ENCODE data around the gene EPB42. TPM values are rescaled to one million over a fixed set of nuclear protein-coding genes. Genes with fewer than 3 reads are reported as not detected.

EPB42 gene
- total and polyA plus RNA-seq, 12 donors = 0.03 to 0.26 (median 0.15) TPM; not detected in 5

DNA sequence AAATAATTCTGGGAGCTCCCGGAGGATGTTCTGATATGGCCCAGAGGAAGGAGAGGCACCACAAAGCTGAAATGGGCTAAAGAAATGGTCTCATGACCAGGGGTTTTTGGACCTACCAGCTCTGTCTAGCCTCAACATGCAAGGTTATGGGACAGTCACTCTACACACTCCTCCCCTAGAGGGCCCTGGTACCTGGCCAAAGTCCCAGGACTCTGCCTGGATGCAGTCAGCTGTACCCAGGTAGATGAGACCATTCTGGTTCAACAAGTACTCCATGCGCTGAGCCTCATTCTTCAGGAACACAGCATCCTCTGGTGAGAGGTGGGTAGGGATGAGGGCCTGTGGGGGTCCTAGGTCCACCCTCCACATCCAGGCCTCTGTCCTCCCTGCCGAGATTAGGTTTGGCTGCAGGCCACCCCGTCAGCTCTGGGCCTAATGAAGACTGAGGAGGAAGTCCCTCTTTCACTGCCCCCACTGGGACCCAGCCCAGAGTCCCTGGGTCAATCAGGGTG is 9.5 kb downstream of the EPB42 start:
- peaks cover 0 to 26% (median 7%) of the 10 kb centered on the region in 7 donors for H3K27me3 ChIP-seq
- ATAC-seq (no peak), DNase-seq (no peak)
- H3K27ac ChIP-seq = no peak overlapping the region
- WGBS, 2 donors = 76 to 80% methylated on average over 4 of the region's 4 CpGs
- H3K9me3 ChIP-seq = no peaks in the 10 kb centered on the region
- no peak overlapping the region for H3K4me3 ChIP-seq
- no peaks in the 10 kb centered on the region for H3K36me3 ChIP-seq
- intact Hi-C loops (cut with DNase I) = no loop called here
- TF ChIP-seq, protein P1, sequence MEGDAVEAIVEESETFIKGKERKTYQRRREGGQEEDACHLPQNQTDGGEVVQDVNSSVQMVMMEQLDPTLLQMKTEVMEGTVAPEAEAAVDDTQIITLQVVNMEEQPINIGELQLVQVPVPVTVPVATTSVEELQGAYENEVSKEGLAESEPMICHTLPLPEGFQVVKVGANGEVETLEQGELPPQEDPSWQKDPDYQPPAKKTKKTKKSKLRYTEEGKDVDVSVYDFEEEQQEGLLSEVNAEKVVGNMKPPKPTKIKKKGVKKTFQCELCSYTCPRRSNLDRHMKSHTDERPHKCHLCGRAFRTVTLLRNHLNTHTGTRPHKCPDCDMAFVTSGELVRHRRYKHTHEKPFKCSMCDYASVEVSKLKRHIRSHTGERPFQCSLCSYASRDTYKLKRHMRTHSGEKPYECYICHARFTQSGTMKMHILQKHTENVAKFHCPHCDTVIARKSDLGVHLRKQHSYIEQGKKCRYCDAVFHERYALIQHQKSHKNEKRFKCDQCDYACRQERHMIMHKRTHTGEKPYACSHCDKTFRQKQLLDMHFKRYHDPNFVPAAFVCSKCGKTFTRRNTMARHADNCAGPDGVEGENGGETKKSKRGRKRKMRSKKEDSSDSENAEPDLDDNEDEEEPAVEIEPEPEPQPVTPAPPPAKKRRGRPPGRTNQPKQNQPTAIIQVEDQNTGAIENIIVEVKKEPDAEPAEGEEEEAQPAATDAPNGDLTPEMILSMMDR (IDR thresholded peaks at IDR 0.05) = no peak
- peaks cover 0 to 10% (median 0%) of the 10 kb centered on the region in 9 donors for H3K4me1 ChIP-seq

DNA sequence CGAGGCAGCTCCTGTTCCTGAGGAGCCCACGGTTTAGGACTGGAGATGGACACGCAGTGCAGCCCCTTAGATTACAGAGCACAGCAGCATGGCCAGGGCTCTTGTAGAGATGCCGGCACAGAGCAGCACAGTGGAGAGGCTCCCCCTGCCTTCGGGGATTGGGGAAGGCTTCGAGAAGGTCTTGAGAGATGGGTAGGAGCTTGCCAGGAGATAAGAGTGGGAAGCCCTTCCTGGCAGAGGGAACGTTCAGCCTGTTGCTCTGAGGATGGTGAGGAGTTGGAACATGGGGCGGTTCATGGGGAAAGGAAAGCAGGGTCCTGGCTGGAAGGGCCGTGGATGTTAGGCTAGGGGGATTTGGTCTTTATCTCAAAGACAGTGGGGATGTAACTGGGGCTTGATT is 10.0 kb downstream of the EPB42 start:
- Histone ChIP-seq H3K4me1 (peaks cover 0 to 10% (median 0%) of the 10 kb centered on the region in 9 donors), H3K9me3 (no peaks in the 10 kb centered on the region), H3K27ac (no peak overlapping the region), H3K27me3 (peaks cover 0 to 26% (median 7%) of the 10 kb centered on the region in 7 donors), H3K36me3 (no peaks in the 10 kb centered on the region), H3K4me3 (no peak overlapping the region)
- 75 to 77% methylated on average over 9 of the region's 9 CpGs for WGBS, 2 donors
- TF ChIP-seq, protein P1 (IDR thresholded peaks at IDR 0.05) = no peak
- no peak for DNase-seq
- no peak for ATAC-seq
- intact Hi-C loops (cut with DNase I) = no loop called here

DNA sequence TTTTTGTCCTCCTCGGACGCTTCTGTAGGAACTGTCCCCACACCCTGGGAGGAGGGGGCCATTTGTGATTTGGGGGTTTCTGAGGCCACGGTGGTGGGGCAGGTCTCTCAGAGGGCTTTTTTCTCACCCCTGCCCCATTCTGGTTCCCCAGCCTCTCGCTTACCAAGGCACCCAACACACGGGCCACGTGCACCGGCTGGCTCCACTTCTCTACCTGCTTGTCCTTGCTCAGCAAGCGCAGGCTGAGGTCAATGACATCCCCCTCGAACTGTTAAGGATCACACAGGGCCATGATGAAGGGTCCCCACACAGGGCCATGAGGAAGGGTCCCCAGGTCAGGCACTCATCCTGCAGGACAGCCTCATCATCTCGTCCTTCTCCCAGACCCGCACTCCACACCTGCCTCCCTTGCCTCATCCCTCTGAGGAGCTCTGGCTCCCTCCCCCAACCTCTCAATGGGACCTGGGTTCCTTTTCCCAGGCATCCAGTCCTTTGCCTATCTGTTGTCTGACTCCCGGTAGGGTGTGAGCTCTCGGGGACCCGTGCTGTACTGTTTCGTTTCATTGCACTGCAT is 10.6 kb downstream of the EPB42 start:
- ATAC-seq = no peak
- 87 to 91% methylated on average over 15 of the region's 15 CpGs for WGBS, 2 donors

DNA sequence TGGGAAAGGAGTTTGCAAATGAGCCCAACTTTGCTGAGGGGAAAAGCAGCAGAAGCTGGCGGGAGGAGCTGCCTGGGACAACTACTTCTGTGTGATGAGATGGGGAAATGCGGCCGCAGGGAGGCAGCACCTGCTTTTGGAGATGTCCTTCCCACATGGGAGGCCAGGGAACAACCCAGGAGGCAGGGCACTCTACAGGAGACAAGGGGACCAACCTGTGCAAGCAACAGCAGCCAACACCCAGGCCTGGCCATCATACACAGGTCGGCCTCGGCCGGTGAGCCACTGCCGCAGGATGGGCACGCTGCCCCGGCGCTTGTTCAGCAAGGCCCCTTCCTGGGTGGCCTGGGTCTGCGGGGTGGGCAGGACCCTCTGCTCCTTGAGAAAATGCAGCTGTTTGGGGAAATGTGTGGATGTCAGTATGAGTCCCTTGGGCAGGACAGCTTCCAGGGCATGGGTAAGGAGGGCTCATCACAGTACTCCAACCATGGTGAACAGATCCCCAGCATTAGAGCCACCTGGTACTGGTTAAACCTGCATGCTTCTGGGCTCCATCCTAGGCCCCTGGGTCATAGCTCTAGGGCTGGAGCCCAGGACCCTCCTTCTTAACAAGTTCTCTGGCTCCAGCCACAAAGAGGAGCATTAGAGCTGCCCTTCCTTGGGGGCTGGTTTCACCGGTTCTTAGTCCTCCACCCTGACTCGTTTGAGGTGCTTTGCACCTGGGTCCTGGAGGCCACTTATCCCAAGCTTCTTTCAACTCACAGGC is 11.6 kb downstream of the EPB42 start:
- WGBS, 2 donors = 72 to 74% methylated on average over 13 of the region's 13 CpGs
- no peaks in the 10 kb centered on the region for H3K36me3 ChIP-seq
- intact Hi-C loops (cut with DNase I) = loop anchor here in 1 of 10 donors (5.0 kb wide), 1 partner anchor 73 kb away; no protein-coding TSS in a partner anchor
- no peak overlapping the region for H3K27ac ChIP-seq
- DNase-seq (no peak), ATAC-seq (peak in 3 of 8 donors; percentile 7 to 60 (median 34))
- TF ChIP-seq, protein P1 (IDR thresholded peaks at IDR 0.05) = peak in 4 of 9 donors; percentile 8 to 27 (median 14)
- H3K4me1 ChIP-seq = peaks cover 0 to 4% (median 2%) of the 10 kb centered on the region in 9 donors
- no peaks in the 10 kb centered on the region for H3K9me3 ChIP-seq
- no peak overlapping the region for H3K4me3 ChIP-seq
- peaks cover 0 to 26% (median 7%) of the 10 kb centered on the region in 7 donors for H3K27me3 ChIP-seq

More for the DNA sequence above, 10.6 kb downstream of the EPB42 start:
- Histone ChIP-seq H3K4me3 (no peak overlapping the region), H3K4me1 (peaks cover 0 to 10% (median 0%) of the 10 kb centered on the region in 9 donors), H3K36me3 (no peaks in the 10 kb centered on the region), H3K27me3 (peaks cover 0 to 26% (median 7%) of the 10 kb centered on the region in 7 donors), H3K27ac (no peak overlapping the region), H3K9me3 (no peaks in the 10 kb centered on the region)
- DNase-seq = no peak
- intact Hi-C loops (cut with DNase I) = no loop called here
- TF ChIP-seq, protein P1 (IDR thresholded peaks at IDR 0.05) = no peak
